ENCODE measurements around the gene PCDH17.

PCDH17 gene

DNA sequence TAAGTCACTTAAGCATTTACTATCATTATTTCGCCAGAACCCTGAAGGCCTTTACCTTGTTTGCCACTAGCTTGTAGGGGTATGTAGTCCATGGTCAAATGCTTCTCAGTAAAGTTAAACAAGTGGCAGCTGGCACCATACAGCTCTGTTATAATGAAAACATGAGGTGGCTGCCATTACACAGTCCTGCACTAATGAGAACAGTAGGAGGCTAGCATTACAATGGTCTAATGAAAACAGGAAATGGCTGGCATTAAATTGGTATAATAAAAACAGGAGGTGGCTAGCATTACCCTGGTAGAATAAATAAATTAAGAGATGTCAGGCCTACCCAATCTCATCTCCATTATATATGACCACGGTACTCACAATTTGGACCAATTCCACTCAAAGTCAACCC is 107.5 kb downstream of the PCDH17 start:
- DNase-seq: no peak

GRCh38 chr13:57739543-57740190 is 108.1 kb downstream of the PCDH17 start:
- no peak for DNase-seq

DNA sequence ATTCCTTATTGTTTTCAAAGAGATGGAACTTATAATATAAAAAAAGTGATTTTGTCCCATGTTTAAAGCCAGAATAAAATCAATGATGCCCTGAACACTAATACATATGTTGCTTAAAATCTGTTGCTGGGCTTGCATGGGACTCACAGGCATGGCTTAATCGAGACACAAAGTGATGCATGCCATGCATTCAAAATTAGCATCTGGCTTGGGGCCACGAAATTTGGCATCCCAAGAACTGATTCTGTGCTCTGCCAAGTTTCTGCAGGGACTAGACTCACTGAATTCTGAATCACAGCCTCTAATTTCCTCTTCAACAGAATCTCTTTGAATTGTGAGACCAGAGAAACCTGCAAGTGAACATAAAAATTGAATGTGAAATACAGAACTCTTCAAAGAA is 109.2 kb downstream of the PCDH17 start:
- no peak for DNase-seq

- no peak for DNase-seq
These were observed 116.6 kb downstream of the PCDH17 start for GRCh38 chr13:57748096-57748495.

DNA sequence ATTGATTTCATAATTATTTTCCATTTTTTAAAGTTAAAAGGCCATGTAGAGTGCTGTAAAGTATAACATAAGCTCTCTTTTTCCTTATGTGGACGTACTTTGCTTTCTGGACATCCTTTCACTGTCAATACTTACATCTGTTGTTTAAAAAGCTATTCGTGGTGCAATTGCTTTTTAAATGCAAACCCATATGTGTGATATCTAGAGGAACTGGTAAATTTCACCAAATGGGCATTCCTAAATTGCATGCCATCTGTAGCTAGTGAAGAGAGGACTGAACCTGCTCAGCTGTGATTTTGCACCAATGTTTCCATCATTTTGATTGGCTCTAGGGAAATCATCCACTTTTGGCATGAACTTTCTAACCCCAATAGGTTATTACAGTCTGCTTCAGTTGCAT is 129.4 kb downstream of the PCDH17 start:
- no peak for DNase-seq

GRCh38 chr13:57763689-57764088 is 132.1 kb downstream of the PCDH17 start:
- DNase-seq: no peak

All from retina (tissue), 1 donor.